PC-9 (cell line): Measurements from ENCODE around the gene CRTAC1.
"Not testable (repeated sequence)": the region's sequence is repeated elsewhere in the genome, so short reads cannot be mapped to it uniquely, and the experiment has no call there.

ENCODE experiments used
- CTCF ChIP-seq: fragments of 200-600 bp; sonication (generic); conservative IDR thresholded peaks from 2 replicates; pipeline ENCODE4 v1.6.1; 2017; ENCODE audit warnings: mixed run types, antibody characterized with exemption, mild to moderate bottlenecking, moderate library complexity
- EZH2 ChIP-seq: fragments of 200-600 bp; sonication (generic); IDR thresholded peaks from 2 replicates; pipeline ENCODE4 v1.8.0; 2017; ENCODE audit warnings: antibody characterized with exemption, low read depth

- TF ChIP-seq CTCF, EZH2: not testable (repeated sequence)
These were observed 188.3 kb downstream of the CRTAC1 start for GRCh38 chr10:97842114-97842513.
